Peyer's patch (tissue), 4 donors: Measurements from ENCODE around the gene ACVR2B.

Experiments used
- POLR2A ChIP-seq, 2 donors: fragments of 450-650 bp; IDR thresholded peaks; one replicate each; pipeline ENCODE4 v1.5.1; 2017; ENCODE audit warnings: antibody characterized with exemption in 2 of 2, mild to moderate bottlenecking in 2 of 2, moderate library complexity in 2 of 2
- TF ChIP-seq, protein P1 (sequence below), 6 experiments: fragments of 450-650 bp in 4 of 6; fragments of 200-600 bp in 2 of 6; sonication (generic) in 1 of 6; IDR thresholded peaks; one replicate each; pipeline ENCODE4 v1.5.1; 2017 to 2019; ENCODE audit warnings: antibody characterized with exemption in 6 of 6, mild to moderate bottlenecking in 3 of 6, moderate library complexity in 1 of 6

DNA sequence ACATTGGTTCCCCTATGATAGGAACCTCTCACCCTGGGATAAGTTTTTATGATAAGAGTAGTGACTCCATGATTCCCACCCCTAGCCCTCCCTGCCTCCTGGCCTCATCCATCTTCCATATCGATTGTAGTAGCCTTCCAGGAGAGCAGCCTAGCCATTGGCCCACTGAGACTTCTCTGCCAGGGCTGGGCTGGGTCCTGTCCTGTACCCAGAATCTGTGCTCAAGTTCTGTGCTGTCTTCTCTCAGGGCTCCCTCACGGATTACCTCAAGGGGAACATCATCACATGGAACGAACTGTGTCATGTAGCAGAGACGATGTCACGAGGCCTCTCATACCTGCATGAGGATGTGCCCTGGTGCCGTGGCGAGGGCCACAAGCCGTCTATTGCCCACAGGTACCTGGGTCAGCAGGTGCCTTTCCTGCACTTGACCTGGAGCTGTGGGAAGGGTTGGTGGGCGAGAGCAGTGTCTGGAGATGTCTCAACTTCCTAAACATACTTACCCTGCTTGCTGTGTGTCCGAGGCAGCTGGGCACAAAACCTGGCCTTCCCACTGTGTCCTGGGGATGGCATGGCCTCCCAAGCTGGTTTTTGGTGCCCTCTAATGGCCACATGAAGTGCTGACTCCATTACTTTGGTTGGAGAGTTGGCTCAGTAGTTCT lies 25.9 kb downstream of the ACVR2B start:
- TF ChIP-seq, protein P1, sequence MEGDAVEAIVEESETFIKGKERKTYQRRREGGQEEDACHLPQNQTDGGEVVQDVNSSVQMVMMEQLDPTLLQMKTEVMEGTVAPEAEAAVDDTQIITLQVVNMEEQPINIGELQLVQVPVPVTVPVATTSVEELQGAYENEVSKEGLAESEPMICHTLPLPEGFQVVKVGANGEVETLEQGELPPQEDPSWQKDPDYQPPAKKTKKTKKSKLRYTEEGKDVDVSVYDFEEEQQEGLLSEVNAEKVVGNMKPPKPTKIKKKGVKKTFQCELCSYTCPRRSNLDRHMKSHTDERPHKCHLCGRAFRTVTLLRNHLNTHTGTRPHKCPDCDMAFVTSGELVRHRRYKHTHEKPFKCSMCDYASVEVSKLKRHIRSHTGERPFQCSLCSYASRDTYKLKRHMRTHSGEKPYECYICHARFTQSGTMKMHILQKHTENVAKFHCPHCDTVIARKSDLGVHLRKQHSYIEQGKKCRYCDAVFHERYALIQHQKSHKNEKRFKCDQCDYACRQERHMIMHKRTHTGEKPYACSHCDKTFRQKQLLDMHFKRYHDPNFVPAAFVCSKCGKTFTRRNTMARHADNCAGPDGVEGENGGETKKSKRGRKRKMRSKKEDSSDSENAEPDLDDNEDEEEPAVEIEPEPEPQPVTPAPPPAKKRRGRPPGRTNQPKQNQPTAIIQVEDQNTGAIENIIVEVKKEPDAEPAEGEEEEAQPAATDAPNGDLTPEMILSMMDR (IDR thresholded peaks at IDR 0.05), result peak; percentile 36 to 89 (median 80)
- TF ChIP-seq POLR2A (IDR thresholded peaks at IDR 0.05), result no peak
